Peyer's patch (tissue), 4 donors: ENCODE data around the gene PRKRA.

Source experiments
- CTCF ChIP-seq, 6 experiments: fragments of 450-650 bp in 4 of 6; fragments of 200-600 bp in 2 of 6; sonication (generic) in 1 of 6; IDR thresholded peaks; one replicate each; pipeline ENCODE4 v1.5.1; 2017 to 2019; ENCODE audit warnings: antibody characterized with exemption in 6 of 6, mild to moderate bottlenecking in 3 of 6, moderate library complexity in 1 of 6
- POLR2A ChIP-seq, 2 donors: fragments of 450-650 bp; IDR thresholded peaks; one replicate each; pipeline ENCODE4 v1.5.1; 2017; ENCODE audit warnings: antibody characterized with exemption in 2 of 2, mild to moderate bottlenecking in 2 of 2, moderate library complexity in 2 of 2

- TF ChIP-seq CTCF (IDR thresholded peaks at IDR 0.05) (no peak), POLR2A (IDR thresholded peaks at IDR 0.05) (no peak)
These were observed 23.6 kb upstream of the PRKRA start for GRCh38 chr2:178474560-178474959.
